ENCODE results near the gene RHOBTB1.
"Not testable (repeated sequence)": the region's sequence is repeated elsewhere in the genome, so short reads cannot be mapped to it uniquely, and the experiment has no call there.

Gene RHOBTB1

GRCh38 chr10:60856405-60856804 lies 87.6 kb downstream of the RHOBTB1 start:
- DNase-seq = no peak

GRCh38 chr10:60853637-60854036 lies 90.3 kb downstream of the RHOBTB1 start:
- DNase-seq = no peak

- DNase-seq = no peak
Observed at GRCh38 chr10:60853107-60853506, 90.9 kb downstream of the RHOBTB1 start.

- DNase-seq = no peak
Observed at GRCh38 chr10:60849740-60850139, 94.2 kb downstream of the RHOBTB1 start.

GRCh38 chr10:60849217-60849616 lies 94.8 kb downstream of the RHOBTB1 start:
- DNase-seq = no peak

DNA sequence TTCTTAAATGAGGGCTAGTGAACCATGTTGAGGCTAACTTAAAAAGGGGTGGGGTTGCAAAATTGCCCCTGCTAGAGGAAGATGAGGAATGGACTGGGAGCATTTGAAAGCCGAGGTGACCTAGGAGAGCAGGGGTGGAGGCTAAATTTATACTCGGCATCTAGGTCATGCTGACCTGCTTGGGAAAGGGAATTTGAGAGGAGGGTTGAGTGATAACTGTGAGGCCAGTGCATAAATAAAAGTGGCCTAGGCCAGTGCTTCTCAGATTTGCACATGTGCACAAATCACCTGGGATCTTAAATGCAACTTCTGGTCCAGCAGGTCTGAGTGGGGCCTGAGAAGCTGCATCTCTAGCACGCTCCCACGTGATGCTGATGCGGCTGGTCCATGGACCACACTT lies 95.3 kb downstream of the RHOBTB1 start:
- no peak for DNase-seq

GRCh38 chr10:60848126-60848525 lies 95.9 kb downstream of the RHOBTB1 start:
- DNase-seq = no peak

DNA sequence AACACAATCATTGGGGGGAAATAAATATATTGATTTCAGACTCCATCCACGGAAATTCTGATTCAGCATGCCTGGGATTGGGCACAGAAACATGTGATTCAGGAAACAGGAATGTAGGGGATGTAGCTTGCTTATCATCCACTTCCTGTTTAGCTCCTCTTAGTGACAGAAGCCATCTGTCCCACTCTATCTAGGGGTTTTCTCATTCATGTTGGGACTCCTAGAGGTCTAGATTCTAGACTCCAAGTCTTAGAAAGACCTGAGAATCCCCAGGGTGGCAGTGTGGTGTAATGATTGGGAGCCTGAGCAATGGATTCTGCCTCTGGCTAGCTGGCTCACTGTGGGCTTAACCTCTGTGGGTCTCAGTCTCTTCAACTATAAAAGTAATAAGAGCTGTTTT lies 97.8 kb downstream of the RHOBTB1 start:
- DNase-seq = no peak

- DNase-seq = no peak
Observed at GRCh38 chr10:60845038-60845437, 98.9 kb downstream of the RHOBTB1 start.

DNA sequence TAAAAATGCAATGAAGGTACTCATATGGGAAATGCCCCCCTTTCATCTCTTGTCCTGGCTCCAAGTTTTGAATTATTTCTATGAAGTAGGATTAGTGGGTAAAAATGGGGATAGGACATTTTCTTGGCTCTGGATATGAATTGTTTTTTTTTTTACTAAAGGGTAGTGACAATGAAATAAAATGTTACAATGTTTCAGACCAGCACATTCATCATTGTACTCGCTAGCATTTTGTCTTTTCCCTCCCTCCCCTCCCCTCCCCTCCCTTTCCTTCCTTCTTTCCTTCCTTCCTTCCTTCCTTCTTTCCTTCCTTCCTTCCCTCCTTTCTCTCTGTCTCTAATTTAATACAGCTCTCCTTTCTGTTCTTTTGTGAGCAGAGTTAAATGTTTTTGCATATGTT lies 101.3 kb downstream of the RHOBTB1 start:
- DNase-seq = no peak

- DNase-seq = not testable (repeated sequence)
Observed at GRCh38 chr10:60841227-60841626, 102.8 kb downstream of the RHOBTB1 start.

GRCh38 chr10:60835049-60835448 lies 108.9 kb downstream of the RHOBTB1 start:
- no peak for DNase-seq

DNA sequence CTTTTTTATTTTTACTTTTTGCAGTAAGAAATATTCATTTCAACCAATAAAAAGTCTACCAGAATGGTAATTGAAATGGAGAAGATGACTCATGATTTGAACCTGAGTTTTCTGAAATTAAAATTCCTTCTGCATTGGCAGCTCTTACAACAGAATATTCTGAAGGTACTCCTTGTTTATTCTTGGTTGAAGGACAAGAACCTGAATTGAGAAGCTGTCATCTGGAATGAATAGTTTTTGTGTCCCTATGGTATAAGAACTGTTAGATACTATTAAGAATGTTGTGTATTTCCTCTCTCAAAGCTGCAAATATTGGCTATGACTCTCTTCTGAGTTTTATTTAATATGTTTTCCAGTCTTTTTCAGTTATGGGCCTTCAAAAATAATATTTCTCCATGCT lies 109.6 kb downstream of the RHOBTB1 start:
- no peak for DNase-seq

DNA sequence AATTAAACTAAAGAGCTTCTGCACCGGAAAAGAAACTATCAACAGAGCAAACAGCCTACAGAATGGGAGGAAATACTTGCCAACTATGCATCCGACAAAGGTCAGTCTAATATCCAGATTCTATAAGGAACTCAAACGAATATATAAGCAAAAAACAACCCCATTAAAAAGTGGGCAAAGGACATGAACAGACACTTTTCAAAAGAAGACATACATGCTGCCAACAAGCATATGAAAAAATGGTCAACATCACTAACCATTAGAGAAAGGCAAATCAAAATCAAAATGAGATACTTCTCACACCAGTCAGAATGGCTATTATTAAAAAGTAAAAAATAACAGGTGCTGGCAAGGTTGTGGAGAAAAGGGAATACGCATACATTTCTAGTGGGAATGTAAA lies 111.8 kb downstream of the RHOBTB1 start:
- DNase-seq = not testable (repeated sequence)

DNA sequence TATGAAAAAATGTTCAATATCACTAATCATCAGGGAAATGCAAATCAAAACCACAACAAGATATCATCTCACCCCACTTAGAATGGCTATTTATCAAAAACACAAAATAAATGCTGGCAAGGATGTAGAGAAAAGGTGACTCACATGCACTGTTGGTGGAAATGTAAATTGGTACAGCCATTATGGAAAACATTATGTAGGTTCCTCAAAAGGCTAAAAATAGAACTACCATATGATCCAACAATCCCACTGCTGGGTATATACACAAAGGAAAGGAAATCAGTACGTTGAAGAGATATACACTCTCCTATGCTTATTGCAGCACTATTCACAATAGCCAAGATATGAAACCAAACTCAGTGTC lies 115.5 kb downstream of the RHOBTB1 start:
- DNase-seq = no peak

DNA sequence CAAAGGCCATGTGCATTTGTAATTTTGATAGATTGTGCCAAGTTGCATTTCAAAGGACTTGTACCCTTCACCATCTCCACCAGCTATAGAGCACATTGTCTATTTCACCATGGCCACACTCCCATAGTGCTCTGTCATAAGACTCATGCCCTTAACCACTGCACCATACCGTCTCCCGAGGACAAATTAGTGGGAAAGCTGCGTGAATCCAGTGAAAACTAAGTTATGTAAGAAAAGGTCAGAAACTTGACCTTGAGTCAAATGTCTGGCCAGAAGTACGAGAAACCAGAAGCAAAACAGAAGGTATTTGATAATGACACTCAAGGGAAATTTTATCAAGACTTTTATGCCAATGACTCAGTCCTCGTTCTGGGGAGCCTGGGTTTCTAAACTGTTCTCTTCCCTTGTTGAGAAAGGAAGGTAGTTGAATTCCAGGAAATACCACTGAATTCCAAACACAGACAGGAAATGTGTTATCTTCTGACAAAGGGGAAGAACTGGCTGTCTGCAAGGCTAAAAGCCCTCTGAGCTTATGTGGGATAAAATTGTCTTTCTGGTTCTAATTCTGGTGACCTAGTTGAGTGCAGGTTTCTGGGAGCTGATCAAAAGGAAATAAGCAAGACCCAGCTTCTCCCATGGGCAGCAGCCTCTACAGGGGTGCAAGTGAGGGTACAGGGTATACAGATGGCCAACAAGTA lies 116.0 kb downstream of the RHOBTB1 start:
- DNase-seq = no peak

GRCh38 chr10:60825520-60825919 lies 118.5 kb downstream of the RHOBTB1 start:
- DNase-seq = no peak

GRCh38 chr10:60823324-60823723 lies 120.7 kb downstream of the RHOBTB1 start:
- DNase-seq = no peak

GRCh38 chr10:60822809-60823208 lies 121.2 kb downstream of the RHOBTB1 start:
- DNase-seq = no peak

- no peak for DNase-seq
Observed at GRCh38 chr10:60821656-60822055, 122.3 kb downstream of the RHOBTB1 start.

DNA sequence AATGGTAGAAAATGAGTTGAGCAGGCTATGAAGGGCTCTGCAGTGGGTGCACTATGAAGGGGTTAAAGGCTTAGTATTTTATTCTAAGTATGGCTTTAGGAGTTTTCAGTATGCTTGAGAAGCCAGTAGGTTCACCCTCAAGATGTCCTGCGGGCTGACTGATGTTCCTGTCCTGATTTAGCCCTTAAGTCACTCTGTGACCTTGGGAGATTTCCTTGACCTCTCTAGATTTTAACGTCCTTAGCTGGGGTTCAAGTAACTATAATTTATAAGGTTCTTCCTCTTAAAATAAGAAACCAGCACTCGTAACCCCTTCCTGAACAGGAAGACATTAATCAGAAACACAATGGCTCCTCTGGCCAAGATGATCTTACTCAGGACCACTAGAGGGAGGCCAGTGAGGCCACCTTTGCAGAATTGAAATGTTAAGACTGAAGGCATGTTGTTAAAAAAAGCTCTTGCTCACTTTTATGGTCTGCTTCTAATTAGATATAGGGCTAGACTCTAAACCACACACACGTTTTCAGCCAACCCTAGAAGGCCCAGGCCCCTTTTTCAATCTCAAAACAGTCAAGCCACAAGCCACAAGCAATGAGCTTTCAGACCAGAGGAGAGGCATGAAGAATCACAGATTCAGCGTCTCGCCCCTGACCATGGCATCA lies 123.8 kb downstream of the RHOBTB1 start:
- DNase-seq = no peak
